Activated naive CD4-positive, alpha-beta T cell treated with Interleukin-2 at 50 U/mL for 16 hours (primary cell): ENCODE measurements around the gene SIPA1L3.
A peak's percentile ranks its signal among the peaks of the same experiment; 100 is the strongest.
"Not testable (repeated sequence)": the region's sequence is repeated elsewhere in the genome, so short reads cannot be mapped to it uniquely, and the experiment has no call there.

ENCODE experiments used
- DNase-seq: peaks from one replicate; pipeline ENCODE4 v3.0.0-alpha.2; 2020

Gene SIPA1L3

DNA sequence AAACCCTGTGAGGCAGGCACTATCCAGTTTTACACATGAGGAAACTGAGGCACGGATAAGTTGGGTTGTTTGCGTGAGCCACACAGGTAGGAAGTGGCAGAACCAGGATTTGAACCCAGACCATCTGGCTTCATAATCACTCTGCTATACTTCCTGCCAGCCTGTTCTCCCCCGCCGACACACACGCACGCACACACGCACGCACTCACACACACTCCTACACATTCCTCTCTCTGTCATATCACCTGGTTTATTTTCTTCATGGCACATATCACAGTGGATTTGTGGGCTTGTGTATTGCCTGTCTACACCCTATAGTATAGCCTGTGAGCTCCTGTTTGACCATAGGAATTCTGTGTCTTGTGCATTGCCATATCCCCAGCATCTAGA, 140.0 kb downstream of the SIPA1L3 start:
- DNase-seq: peak; percentile 35

DNA sequence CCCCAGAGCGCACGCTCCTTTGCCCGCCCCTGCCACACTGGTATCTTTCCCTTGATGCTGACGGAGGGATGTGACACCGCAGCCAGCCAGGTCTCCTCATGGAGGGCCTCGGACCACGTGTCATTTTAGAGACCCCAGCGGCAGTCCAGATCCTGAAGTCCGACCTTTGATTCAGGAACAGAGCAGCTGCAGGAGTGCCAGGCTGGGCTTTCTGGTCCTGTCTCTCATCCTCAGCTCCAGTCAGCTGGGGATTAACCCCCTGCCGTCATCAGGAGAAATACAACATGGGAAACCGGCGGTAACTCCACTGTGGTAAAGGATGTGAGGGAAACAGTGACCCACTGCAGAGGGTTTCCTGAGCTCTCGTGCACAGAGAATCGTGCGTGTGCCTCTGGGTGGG, 140.6 kb downstream of the SIPA1L3 start:
- no peak for DNase-seq

DNA sequence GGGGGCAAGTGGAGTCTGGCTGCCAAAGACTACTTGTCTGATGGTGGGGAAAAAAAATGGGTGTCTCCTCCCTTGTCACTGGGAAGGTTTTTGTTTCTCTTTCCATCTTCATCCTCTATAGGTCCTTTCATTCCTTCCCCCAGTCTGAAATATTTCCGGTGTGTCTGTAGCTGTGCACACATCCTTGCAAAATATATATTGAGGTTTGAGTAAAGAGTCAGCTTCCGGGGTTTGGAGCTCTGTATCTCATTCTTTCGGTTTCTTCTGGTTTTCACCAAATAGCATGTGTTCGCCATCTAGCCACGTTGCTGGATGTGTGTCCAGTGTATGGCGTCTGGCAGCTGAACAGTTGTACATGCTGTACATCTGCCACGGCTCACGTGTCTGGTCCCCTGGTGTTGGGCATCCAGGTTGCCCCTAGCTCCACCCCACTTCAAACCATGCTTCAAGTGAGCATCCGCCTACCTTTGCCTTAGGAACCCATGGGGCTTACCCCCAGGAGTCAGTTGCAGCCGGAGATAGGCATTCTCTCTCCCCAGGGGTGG, 142.2 kb downstream of the SIPA1L3 start:
- peak; percentile 58 for DNase-seq

DNA sequence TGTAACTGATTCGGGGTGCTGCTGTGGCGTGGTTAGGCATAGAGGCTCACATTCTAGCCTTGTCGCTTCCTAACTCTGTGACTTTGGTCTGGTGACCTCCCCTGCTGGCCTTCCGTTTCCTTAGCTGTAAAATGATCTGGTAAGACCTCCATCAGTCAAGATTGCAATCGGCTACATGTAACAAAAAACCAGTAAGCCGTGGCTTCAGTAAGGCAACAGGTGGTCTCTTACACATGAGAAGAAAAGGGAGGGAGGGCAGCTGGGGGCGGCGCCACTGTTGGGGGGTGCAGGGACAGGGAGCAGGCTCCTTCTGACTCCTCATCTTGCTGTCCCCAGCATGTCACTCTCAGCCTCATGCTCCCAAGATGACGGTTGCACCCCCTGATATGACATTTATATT, 148.0 kb downstream of the SIPA1L3 start:
- DNase-seq: no peak

DNA sequence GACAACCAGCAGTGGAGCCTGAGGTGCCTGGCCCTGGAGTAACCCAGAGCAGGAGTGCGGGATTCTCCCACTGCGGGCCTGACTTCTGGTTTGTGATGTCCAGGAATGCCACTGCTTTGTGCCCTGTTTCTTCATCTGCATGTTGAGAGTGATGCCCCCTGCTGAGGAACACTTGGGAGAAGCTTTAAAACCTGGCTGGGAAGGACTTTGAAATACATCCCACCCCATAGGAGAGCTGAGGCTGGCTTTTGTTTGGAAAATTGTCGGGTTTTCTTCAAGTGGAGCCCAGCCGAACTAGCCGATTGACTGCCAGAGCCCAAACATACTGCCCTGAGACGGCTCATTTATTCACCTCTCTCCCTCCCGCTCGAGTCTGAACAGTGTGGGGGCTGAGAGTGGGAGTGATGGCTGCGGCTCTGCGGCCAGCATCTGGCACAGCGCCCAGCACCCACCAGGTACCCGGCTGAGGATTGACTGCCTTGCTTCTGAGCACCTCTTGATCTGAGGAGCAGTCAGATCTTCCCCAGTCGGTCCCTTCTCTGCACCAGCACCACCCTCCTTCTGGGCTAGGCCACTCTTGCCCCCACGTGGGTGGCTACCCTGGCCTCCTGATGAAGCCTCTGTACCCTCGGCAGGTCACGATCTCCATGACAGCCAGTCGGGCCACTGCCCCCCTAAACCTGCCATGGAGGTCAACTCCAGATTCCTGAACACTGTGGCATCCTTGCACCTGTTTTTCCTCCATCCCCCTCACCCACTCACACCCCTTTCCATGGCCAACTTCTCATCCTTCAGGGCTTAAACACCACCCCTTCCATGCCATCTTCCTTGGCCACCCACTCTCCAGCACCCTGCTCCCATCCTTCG, 148.9 kb downstream of the SIPA1L3 start:
- no peak for DNase-seq

DNA sequence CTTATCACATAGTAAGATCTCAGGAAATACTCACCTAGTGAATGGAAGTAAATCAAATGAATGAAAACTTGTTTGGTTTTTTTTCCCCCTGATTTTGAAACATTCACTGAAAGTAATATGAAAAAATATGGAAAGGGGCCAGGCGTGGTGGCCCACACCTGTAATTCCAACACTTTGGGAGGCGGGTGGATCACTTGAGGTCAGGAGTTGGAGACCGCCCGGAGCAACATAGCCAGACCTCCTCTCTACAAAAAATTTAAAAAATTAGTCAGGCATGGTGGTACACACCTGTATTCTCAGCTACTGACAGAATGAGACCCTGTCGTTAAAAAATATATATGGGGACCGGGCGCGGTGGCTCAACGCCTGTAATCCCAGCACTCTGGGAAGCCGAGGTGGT, 149.6 kb downstream of the SIPA1L3 start:
- DNase-seq: no peak

DNA sequence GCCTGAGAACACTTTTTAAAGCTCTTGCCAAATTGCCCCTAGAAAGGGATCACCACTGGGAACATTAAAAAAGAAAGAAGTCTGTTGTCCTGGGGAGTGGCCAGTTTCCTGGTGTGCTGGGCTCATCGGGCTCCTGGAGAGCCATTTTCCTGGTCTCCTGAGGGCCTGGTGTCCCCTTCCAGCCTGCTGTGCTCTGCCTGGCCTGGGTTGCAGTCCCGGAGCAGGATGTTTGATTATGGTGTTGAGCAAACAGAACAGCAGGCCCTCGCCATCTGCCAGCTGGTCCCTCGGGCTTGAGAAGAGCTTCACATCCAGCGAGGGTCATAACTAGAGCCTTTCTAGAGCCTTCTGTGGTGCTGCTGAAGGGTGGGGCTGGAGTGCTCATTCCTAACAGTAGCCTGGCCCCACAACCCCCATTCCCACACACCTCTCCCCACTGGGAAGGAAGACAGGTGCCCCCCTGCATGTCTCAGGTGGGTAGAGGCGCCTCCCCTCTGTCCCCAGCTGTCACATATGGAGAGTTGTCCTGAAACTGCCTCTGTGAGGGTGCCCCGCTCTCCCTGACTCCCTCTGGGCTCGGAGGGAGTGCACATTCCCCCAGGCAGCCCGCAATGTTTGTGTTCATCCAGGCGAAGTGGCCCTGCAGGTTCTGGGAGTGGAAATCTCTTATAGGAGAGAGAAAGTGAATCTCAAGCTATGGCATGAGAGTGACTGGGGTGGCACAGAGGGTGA, 151.1 kb downstream of the SIPA1L3 start:
- no peak for DNase-seq

DNA sequence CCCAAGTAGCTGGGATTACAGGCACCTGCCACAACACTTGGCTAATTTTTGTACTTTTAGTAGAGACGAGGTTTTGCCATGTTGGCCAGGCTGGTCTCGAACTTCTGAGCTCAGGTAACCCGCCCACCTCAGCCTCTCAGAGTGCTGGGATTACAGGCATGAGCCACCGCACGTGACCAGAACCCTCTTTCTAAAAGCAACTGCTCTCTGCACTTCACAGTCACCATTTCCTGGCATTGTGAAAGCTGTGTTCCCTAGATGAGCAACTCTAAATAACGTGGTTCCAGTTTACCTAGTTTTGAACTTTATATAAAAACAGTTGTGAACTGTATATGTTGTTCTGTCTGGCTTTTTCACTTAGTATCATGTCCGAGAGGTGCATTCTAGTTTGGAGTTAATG, 152.9 kb downstream of the SIPA1L3 start:
- DNase-seq: peak; percentile 13

DNA sequence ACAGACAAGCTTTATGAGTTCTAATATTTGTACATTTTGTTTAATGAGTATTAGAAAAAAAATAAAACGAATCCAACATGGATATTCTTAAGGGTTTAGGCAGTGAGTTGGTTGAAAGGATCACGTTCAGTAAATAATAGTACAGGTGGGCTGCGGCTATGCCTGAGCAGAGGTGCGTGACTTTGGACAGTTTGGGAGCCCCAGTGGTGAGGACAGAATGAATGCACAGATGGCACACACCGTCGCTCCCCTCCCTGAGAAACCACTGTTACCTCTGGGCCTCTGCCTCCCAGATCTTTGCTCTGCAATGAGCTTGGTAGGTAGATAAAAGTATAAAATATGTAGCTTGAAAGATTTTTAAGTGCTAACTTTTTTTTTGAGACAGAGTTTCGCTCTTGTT, 153.3 kb downstream of the SIPA1L3 start:
- DNase-seq: no peak

DNA sequence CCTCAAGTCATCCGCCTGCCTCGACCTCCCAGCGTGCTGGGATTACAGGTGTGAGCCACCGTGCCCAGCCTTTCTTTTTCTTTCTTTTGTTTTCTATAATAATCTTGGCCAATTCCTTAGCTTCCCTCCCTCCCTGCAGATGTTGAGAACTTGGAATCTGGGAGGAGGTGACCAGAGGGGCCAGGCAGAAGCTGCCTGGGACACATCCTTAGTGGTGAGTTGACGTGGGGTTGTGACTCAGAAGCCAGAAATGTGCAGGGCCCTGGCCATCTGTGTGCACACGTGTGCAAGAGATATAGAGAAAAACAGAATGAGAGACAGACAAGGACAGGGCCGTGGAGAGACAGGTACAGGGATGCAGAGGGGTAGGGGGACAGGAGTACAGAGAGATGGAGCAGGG, 154.3 kb downstream of the SIPA1L3 start:
- DNase-seq: no peak

DNA sequence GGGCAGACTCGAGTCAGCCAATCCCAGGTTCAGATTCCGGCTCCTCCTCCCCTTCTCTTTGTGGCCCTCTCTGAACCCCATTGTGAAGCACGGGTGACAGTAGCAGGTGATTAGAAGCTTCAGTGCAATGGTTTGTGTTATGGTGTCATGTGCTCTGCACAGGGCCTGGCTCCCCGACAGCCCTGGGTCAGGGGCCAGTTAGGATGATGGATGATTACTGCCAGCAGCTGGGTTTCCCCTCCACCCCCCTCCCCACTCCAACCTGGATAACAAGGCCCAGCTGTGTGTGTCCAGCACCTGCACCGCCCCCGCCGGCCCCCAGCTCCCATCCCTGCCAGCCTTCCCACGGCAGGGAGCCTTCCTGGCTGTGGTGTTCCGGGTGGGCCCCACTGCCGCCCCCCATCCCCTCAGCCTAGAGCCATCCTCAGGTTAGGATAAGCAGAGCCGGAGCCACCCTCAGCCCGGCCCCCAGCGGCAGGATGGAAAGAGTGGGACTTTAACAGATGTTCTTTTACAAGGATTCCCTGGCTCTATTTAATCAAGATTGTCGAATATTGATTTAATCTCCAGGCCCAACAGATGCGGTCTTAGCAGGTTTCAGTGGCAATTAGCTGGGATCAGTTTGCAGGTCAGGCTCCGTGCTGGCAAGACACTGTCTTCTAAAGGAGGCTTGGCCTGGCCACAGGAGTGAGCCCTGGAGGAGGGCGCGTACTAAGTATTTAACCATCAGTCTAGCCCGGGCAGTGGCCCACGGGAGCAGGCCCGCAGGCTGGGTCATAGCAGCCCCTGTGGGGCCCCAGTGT, 156.2 kb downstream of the SIPA1L3 start:
- no peak for DNase-seq

DNA sequence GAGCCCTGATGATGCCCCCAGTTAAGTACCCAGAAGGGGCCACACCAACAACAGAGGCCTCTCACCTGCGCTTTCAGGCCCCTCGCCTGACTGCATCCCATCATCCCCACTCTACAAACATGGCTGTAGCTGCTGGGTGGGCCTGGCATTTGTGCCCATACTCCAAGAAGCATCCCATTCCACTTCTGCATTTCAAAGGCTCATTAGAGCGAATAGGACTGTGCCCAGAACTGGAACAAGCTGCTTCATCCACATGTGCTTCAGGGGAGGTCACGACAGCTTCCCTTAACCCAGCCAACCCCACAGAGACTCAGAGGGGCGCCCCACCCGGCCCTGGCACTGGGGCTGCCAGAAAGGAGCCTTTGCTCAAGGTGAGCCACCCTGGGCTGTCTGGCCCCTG, 156.9 kb downstream of the SIPA1L3 start:
- no peak for DNase-seq

DNA sequence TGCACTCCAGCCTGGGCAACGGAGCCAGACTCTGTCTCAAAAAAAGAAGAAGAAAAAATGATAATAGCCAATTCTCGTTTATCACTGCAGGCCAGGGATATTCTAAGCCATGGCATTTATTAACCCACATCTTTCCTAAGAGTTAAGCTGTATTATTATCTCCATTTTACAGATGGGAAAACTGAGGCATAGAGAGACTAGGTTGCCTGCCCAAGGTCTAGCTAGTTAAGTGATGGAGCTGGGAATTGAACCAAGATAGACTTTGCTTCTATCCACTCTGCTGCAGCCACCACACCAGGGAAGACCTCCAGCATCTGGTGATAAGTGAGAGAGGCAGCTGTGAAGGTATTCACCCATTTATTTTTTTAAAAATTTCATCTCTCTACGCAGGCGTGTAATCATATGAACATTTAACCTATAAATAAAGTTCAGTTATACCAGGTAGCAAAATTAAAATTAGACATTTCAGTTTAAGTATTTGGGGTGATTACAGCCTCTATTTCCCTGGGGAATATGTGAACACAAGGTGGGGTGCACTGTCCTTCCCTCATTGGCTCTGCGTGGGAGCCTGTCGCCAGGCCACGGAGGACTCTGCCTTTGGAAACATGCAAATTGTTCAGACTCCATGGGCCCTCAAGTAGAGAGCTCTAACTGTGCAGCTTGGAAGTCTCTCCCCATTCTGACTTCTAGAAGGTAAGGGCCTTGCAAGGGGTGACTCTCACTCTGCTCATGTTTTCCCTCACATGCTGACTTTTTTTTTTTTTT, 157.8 kb downstream of the SIPA1L3 start:
- no peak for DNase-seq

DNA sequence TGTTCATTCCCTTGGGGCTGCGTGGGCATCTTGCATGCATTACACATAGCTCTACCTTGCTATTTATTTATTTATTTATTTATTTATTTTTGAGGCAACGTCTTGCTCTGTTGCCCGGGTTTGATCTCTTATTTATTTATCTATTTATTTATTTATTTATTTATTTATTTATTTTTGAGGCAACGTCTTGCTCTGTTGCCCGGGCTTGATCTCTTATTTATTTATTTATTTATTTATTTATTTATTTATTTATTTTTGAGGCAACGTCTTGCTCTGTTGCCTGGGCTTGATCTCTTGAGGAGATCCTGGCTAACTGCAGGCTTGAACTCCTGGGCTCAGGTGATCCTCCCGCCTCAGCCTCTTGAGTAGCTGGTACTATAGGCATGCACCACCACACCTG, 158.8 kb downstream of the SIPA1L3 start:
- DNase-seq: not testable (repeated sequence)

DNA sequence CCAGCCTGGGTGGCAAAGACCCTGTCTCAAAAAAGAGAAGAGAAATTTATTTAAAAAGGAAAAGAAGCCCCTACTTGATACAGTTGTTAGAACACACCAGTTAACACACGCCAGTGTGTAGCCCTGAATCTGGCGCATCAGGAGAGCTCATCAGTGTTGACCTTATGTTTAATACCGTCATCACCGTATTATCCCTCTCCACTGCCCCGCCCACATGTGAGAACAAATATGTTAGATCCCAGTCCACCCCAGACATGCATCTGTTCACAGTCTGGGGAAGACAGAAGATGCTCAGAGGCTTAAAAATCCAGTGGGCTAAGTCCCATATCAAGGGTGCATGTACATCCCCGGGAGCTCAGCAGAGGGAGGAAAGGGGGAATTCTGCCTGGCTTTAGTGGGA, 161.8 kb downstream of the SIPA1L3 start:
- DNase-seq: no peak

DNA sequence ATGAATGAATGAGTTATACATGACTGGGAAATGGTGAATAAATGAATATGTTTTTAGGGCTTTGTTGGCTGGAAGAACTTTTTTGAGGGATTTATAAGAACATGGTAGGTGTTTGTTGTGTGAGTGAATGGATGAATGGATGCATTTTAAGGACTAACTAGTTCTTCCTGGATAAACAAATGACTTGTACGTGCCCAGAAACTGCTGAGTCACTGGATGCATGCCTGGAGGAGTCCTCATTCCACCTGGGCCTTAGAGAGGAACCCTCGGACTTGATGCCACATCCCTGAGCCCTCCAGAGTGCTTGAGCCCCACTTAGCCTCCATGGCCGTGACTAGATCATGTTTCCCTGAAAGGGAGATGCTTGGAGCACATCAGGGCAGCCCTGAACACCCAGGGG, 163.6 kb downstream of the SIPA1L3 start:
- DNase-seq: no peak

DNA sequence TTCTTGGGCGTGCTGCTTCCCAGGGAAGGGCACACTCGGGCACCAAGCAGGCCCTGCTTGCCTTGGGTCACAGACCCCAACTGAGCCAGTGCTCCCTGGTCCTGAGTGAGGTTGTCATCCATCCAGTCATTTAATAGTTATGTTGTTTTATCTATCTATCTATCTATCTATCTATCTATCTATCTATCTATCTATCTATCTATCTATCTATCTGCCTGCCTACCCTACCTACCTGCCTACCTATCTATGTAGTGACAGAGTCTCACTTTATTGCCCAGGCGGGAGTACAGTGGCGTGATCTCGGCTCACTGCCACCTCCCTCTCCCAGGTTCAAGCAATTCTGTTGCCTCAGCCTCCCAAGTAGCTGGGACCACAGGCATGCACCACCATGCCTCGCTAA, 164.0 kb downstream of the SIPA1L3 start:
- not testable (repeated sequence) for DNase-seq

DNA sequence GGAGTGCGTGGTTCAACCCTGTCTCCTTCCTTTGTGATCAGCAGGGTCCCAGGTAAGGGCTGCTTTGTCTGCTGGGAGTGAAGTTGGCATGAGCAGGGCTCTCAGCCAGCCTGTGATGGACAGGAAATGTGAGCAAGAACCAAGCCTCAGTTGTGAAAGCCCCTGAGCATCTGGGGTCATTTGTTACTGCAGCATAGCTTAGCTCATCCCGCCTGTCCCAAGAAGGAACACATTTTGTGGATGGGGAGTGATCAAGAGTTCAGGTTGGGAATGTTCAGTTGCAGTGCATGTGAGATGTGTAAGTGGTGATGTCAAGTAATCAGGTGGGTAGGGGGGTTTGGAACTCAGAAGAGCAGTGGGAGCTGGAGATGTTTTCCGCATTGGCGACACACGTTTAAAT, 164.6 kb downstream of the SIPA1L3 start:
- DNase-seq: no peak

DNA sequence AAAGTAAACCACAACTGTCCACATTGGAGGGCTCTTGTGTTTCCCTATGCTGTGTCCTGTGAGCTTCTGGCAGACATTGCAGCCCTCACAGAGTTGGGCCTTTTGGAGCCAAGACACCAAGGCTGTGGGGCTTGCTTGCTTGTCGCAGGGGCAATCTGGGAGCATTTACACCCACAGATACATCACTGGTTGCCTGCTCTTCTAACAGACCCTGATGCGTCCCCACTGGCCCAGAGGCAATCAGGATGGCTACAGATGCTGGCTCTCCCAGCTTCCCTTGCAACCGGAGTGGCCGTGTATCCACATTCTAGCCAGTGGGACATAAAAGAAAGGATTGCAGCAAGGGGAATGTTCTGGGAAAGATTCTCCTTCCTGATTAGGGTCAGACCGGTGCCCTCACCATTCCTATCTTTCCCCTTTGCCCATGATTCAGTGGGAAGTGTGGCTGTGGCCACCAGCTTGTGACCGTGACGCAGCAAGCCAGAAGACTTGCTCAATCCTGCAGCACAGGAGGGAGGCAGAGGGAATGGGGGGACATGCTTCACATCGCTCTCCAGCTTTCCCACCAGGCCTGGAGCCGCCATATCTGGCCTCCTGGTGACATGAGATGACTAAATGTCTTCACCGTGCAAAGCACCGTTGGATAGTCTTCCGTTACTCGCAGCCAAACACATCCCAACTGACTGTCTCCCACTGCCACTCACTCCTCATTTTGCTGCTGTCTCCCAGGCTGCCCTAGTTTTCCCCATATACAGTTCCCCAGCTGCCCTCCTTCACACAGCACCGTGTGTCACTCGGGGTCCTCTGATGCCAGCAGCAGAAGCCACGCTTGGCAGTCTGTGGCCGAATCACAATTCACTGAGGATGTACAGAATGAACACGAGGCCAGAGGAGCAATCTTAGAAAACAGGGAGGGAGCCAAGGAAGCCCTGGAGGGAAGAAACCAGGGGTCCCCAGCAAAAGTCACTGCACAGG, 166.1 kb downstream of the SIPA1L3 start:
- no peak for DNase-seq

DNA sequence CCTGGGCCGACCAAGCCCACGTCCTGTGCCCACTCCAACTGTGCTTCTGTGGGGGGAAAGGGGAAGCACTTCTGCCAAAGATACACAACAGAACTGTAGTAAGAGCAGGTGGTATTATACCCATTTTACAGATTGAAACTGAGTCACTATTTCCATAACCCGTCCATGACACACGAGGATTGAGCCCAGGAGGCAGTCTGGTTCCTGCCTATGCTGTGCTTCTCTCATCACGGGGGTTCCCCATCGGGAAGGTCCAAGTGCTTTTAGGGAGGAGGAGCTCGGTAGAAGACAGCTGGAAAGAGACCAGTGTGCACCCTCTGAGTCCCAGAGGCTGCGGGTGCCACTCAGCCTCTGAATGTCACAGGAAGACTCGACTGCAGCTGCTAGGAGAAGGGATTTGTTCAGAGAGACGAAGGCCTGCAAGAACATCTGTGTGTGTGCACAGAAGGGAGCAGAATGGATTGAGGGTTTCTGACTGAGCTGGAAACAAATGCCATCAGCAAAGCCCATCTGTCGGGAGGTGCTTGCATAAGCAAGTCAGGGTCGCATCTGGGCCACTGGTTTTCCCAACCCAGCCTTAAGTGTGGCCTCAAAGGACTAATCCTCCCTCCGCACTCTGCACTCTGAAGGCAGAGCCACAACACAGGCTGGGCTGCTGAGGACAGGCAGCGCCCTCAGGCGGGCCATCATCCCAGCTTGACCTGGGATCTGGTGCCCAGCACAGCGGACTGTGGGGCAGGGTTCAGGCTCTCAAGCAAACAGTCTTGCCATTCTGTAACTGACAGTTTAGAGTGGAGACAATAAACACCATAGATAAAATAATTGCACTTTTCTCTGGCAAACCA, 167.1 kb downstream of the SIPA1L3 start:
- no peak for DNase-seq
